ENCODE data around the gene KRABD2.
"Not testable (repeated sequence)": the region's sequence is repeated elsewhere in the genome, so short reads cannot be mapped to it uniquely, and the experiment has no call there.

Gene KRABD2

GRCh38 chr17:8360260-8360659 is 16.2 kb downstream of the KRABD2 start:
- H3K36me3 Mint-ChIP-seq (ENCODE audit: low read depth) = no peaks in the 10 kb centered on the region
- no peak overlapping the region for H3K27ac Mint-ChIP-seq
- H3K9me3 Mint-ChIP-seq = no peaks in the 10 kb centered on the region
- H3K27me3 Mint-ChIP-seq = no peaks in the 10 kb centered on the region
- no peak for DNase-seq
- H3K4me1 Mint-ChIP-seq (ENCODE audit: low read depth) = peaks cover 9% of the 10 kb centered on the region
- H3K4me3 Mint-ChIP-seq = no peak overlapping the region

- no peak for DNase-seq
- Mint-ChIP-seq H3K4me3 (no peak overlapping the region), H3K36me3 (ENCODE audit: low read depth) (no peaks in the 10 kb centered on the region), H3K27me3 (no peaks in the 10 kb centered on the region), H3K9me3 (no peaks in the 10 kb centered on the region), H3K27ac (no peak overlapping the region), H3K4me1 (ENCODE audit: low read depth) (peaks cover 9% of the 10 kb centered on the region)
Observed at GRCh38 chr17:8359769-8360168, 16.7 kb downstream of the KRABD2 start.

- Mint-ChIP-seq H3K27ac (no peak overlapping the region), H3K36me3 (ENCODE audit: low read depth) (no peaks in the 10 kb centered on the region), H3K4me1 (ENCODE audit: low read depth) (peaks cover 9% of the 10 kb centered on the region), H3K9me3 (no peaks in the 10 kb centered on the region), H3K27me3 (no peaks in the 10 kb centered on the region), H3K4me3 (no peak overlapping the region)
- no peak for DNase-seq
Observed at GRCh38 chr17:8357910-8358309, 18.6 kb downstream of the KRABD2 start.

GRCh38 chr17:8354236-8354635 is 22.3 kb downstream of the KRABD2 start:
- Mint-ChIP-seq H3K27ac (no peak overlapping the region), H3K27me3 (peaks cover 3% of the 10 kb centered on the region), H3K9me3 (no peaks in the 10 kb centered on the region), H3K36me3 (ENCODE audit: low read depth) (no peaks in the 10 kb centered on the region), H3K4me3 (no peak overlapping the region), H3K4me1 (ENCODE audit: low read depth) (no peaks in the 10 kb centered on the region)
- no peak for DNase-seq

GRCh38 chr17:8353736-8354135 is 22.8 kb downstream of the KRABD2 start:
- Mint-ChIP-seq H3K27ac (no peak overlapping the region), H3K36me3 (ENCODE audit: low read depth) (no peaks in the 10 kb centered on the region), H3K9me3 (no peaks in the 10 kb centered on the region), H3K4me3 (no peak overlapping the region), H3K27me3 (peaks cover 3% of the 10 kb centered on the region), H3K4me1 (ENCODE audit: low read depth) (no peaks in the 10 kb centered on the region)
- DNase-seq = no peak

- DNase-seq = no peak
- Mint-ChIP-seq H3K27ac (no peak overlapping the region), H3K4me1 (ENCODE audit: low read depth) (no peaks in the 10 kb centered on the region), H3K4me3 (no peak overlapping the region), H3K36me3 (ENCODE audit: low read depth) (no peaks in the 10 kb centered on the region), H3K27me3 (peaks cover 28% of the 10 kb centered on the region), H3K9me3 (no peaks in the 10 kb centered on the region)
Observed at GRCh38 chr17:8350339-8350738, 26.2 kb downstream of the KRABD2 start.

GRCh38 chr17:8347001-8347400 is 29.5 kb downstream of the KRABD2 start:
- H3K9me3 Mint-ChIP-seq; H3K4me3 Mint-ChIP-seq; H3K36me3 Mint-ChIP-seq (ENCODE audit: low read depth); H3K27ac Mint-ChIP-seq; H3K4me1 Mint-ChIP-seq (ENCODE audit: low read depth); DNase-seq: not testable (repeated sequence)
- H3K27me3 Mint-ChIP-seq = peaks cover 30% of the 10 kb centered on the region

- no peak overlapping the region for H3K4me3 Mint-ChIP-seq
Observed at GRCh38 chr17:8345951-8346665, 30.4 kb downstream of the KRABD2 start.

GRCh38 chr17:8345052-8345690 is 31.3 kb downstream of the KRABD2 start:
- DNase-seq = no peak
- no peak overlapping the region for H3K27ac Mint-ChIP-seq
- H3K27me3 Mint-ChIP-seq = peaks cover 30% of the 10 kb centered on the region
- H3K4me3 Mint-ChIP-seq = no peak overlapping the region
- no peaks in the 10 kb centered on the region for H3K36me3 Mint-ChIP-seq (ENCODE audit: low read depth)
- peaks cover 3% of the 10 kb centered on the region for H3K4me1 Mint-ChIP-seq (ENCODE audit: low read depth)
- H3K9me3 Mint-ChIP-seq = no peaks in the 10 kb centered on the region

More at GRCh38 chr17:8345951-8346665, 30.4 kb downstream of the KRABD2 start:
- Mint-ChIP-seq H3K4me1 (ENCODE audit: low read depth) (peaks cover 3% of the 10 kb centered on the region), H3K27ac (no peak overlapping the region), H3K27me3 (peaks cover 30% of the 10 kb centered on the region), H3K9me3 (no peaks in the 10 kb centered on the region), H3K36me3 (ENCODE audit: low read depth) (no peaks in the 10 kb centered on the region)
- DNase-seq = no peak

GRCh38 chr17:8341456-8341855 is 35.0 kb downstream of the KRABD2 start:
- Mint-ChIP-seq H3K27ac (no peak overlapping the region), H3K36me3 (ENCODE audit: low read depth) (no peaks in the 10 kb centered on the region), H3K27me3 (peaks cover 15% of the 10 kb centered on the region), H3K4me1 (ENCODE audit: low read depth) (peaks cover 14% of the 10 kb centered on the region), H3K9me3 (no peaks in the 10 kb centered on the region), H3K4me3 (no peak overlapping the region)
- no peak for DNase-seq

GRCh38 chr17:8339540-8339939 is 37.0 kb downstream of the KRABD2 start, which contains the start of gene ODF4:
TSS of gene ODF4 (plus strand) at chr17:8339840. CDS start at chr17:8340052, 212 bp downstream.
- Mint-ChIP-seq H3K27ac (no peak within 1 kb of the TSS), H3K27me3 (peaks cover 2% of the 10 kb centered on the region), H3K4me3 (no peak within 1 kb of the TSS), H3K9me3 (no peaks in the 10 kb centered on the region), H3K4me1 (ENCODE audit: low read depth) (peaks cover 11% of the 10 kb centered on the region), H3K36me3 (ENCODE audit: low read depth) (no peaks in the 10 kb centered on the region)
- DNase-seq = no peak

GRCh38 chr17:8338753-8339140 is 37.8 kb downstream of the KRABD2 start:
- Mint-ChIP-seq H3K27me3 (peaks cover 2% of the 10 kb centered on the region), H3K27ac (no peak overlapping the region), H3K36me3 (ENCODE audit: low read depth) (no peaks in the 10 kb centered on the region), H3K4me1 (ENCODE audit: low read depth) (peaks cover 11% of the 10 kb centered on the region), H3K4me3 (no peak overlapping the region), H3K9me3 (no peaks in the 10 kb centered on the region)
- DNase-seq = no peak

- Mint-ChIP-seq H3K36me3 (ENCODE audit: low read depth) (no peaks in the 10 kb centered on the region), H3K4me3 (no peak overlapping the region), H3K27me3 (peaks cover 2% of the 10 kb centered on the region), H3K9me3 (no peaks in the 10 kb centered on the region), H3K4me1 (ENCODE audit: low read depth) (peaks cover 11% of the 10 kb centered on the region), H3K27ac (no peak overlapping the region)
- DNase-seq = no peak
Observed at GRCh38 chr17:8337802-8338752, 38.4 kb downstream of the KRABD2 start.

- Mint-ChIP-seq H3K4me3 (no peak overlapping the region), H3K36me3 (ENCODE audit: low read depth) (no peaks in the 10 kb centered on the region), H3K27me3 (peaks cover 16% of the 10 kb centered on the region), H3K9me3 (no peaks in the 10 kb centered on the region), H3K27ac (no peak overlapping the region), H3K4me1 (ENCODE audit: low read depth) (peaks cover 7% of the 10 kb centered on the region)
- DNase-seq = no peak
Observed at GRCh38 chr17:8333281-8333680, 43.2 kb downstream of the KRABD2 start.

All from activated T-cell treated with anti-CD3 and anti-CD28 coated beads, Interleukin-2, amount 50 U/mL, for 24 hours (primary cell).